LNCaP clone FGC (cell line): ENCODE results near the gene GLCE.

Experiments
- DNase-seq: peaks from one replicate; pipeline ENCODE4 v3.0.0-alpha.2; 2011; ENCODE audit warnings: low read depth
- H3K4me3 ChIP-seq: 2 replicates; pipeline ENCODE4 v1.5.1; 2011; ENCODE audit warnings: mild to moderate bottlenecking, low read depth, low read length, control low read depth
- CTCF ChIP-seq: IDR thresholded peaks from 2 replicates; pipeline ENCODE4 v1.5.1; 2012; ENCODE audit warnings: mild to moderate bottlenecking; ENCODE audit not compliant: control insufficient read depth, insufficient read depth; ENCODE audit errors: extremely low read depth

The GLCE gene

GRCh38 chr15:69275933-69276560 is 115.6 kb downstream of the GLCE start:
- no peak for TF ChIP-seq CTCF
- no peak overlapping the region for H3K4me3 ChIP-seq
- DNase-seq = no peak

GRCh38 chr15:69277316-69277715 is 116.9 kb downstream of the GLCE start:
- TF ChIP-seq CTCF = no peak
- no peak for DNase-seq
- H3K4me3 ChIP-seq = no peak overlapping the region

DNA sequence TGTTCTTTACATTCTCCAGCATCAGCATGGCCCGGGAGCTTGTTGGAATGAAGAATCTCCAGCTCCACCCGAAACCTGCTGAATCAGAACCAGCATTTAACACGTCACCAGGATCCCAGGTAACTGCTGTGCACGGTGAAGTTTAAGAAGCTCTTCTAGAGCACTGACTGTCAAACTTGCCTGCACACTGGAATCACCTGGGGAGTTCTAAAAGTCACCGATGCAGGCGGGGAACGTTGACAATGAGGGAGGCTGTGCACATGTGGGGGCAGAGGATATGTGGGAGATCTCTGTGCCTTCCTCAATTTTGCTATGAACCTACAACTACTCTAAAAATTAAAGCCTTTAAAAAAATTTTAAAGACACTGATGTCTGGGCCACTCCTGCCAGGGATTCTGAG is 119.2 kb downstream of the GLCE start:
- no peak overlapping the region for H3K4me3 ChIP-seq
- DNase-seq = no peak
- no peak for TF ChIP-seq CTCF

DNA sequence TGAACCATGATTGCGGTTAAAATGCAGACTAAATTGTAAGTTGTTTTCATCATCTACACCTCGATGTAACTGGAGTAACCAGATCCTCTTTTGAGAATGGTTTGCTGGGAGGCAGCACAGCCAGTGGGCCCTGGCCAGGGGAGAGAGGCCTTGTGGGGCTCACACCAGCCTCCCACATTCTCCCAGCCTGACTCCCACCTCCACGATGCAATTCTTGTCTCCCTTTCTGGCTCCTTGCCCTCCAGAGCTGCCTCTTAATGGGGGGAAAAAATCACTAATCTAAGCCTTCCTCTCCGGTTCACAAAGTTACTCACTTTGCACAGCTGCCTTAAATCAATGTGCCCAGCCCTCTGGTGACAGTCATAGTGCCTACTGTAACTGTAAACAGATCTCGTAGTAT is 120.3 kb downstream of the GLCE start:
- H3K4me3 ChIP-seq = no peak overlapping the region
- TF ChIP-seq CTCF = no peak
- DNase-seq = no peak

GRCh38 chr15:69282104-69282743 is 121.8 kb downstream of the GLCE start:
- no peak for DNase-seq
- H3K4me3 ChIP-seq = no peak overlapping the region
- TF ChIP-seq CTCF = no peak

DNA sequence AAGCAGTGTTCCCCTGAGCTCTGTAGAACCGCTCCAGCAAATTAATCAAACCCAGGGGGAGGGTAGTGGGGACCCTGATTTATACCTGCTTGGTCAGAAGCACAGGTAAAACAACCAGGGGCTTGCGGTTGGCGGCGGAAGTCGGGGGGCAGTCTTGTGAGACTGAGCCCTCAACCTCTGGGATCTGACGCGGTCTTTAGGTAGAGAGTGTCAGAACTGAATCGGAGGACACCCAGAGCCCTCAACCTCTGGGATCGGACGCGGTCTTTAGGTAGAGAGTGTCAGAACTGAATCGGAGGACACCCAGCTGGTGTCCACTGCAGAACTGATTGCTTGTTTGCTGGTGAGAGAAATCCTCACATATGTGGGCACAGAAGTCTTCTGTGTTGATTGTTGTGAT is 125.4 kb downstream of the GLCE start:
- TF ChIP-seq CTCF = no peak
- DNase-seq = no peak
- no peak overlapping the region for H3K4me3 ChIP-seq

GRCh38 chr15:69288011-69288410 is 127.6 kb downstream of the GLCE start:
- no peak overlapping the region for H3K4me3 ChIP-seq
- no peak for TF ChIP-seq CTCF

More at GRCh38 chr15:69288011-69288410, 127.6 kb downstream of the GLCE start:
- DNase-seq = no peak
